IPS-18a (cell line): ENCODE measurements around the gene CACNA2D1.

Experiments used
- H3K27ac ChIP-seq: one replicate; pipeline ENCODE4 v1.5.1; 2013; ENCODE audit warnings: low read length
- H3K27me3 ChIP-seq: one replicate; pipeline ENCODE4 v1.6.1; 2013; ENCODE audit warnings: mild to moderate bottlenecking, low read length; ENCODE audit not compliant: control insufficient read depth, insufficient read depth
- H3K36me3 ChIP-seq: one replicate; pipeline ENCODE4 v1.6.1; 2013; ENCODE audit warnings: low read depth, low read length; ENCODE audit not compliant: control insufficient read depth
- H3K4me1 ChIP-seq: one replicate; pipeline ENCODE4 v1.6.1; 2013; ENCODE audit warnings: low read depth, low read length; ENCODE audit not compliant: control insufficient read depth
- H3K4me3 ChIP-seq: one replicate; pipeline ENCODE4 v1.5.1; 2013; ENCODE audit warnings: low read length
- H3K9ac ChIP-seq: one replicate; pipeline ENCODE4 v1.6.1; 2013; ENCODE audit warnings: mild to moderate bottlenecking, low read length, moderate library complexity
- H3K9me3 ChIP-seq: one replicate; pipeline ENCODE4 v1.6.1; 2013; ENCODE audit warnings: low read depth, low read length; ENCODE audit not compliant: control insufficient read depth

The CACNA2D1 gene

GRCh38 chr7:82410461-82410860 is 33.1 kb downstream of the CACNA2D1 start:
- Histone ChIP-seq H3K9me3 (no peaks in the 10 kb centered on the region), H3K9ac (no peak overlapping the region), H3K27ac (no peak overlapping the region), H3K36me3 (no peaks in the 10 kb centered on the region), H3K27me3 (no peaks in the 10 kb centered on the region), H3K4me1 (no peaks in the 10 kb centered on the region), H3K4me3 (no peak overlapping the region)

- H3K4me3 ChIP-seq = no peak overlapping the region
- H3K9me3 ChIP-seq = no peaks in the 10 kb centered on the region
- no peaks in the 10 kb centered on the region for H3K27me3 ChIP-seq
- no peaks in the 10 kb centered on the region for H3K4me1 ChIP-seq
- no peak overlapping the region for H3K9ac ChIP-seq
- no peaks in the 10 kb centered on the region for H3K36me3 ChIP-seq
- H3K27ac ChIP-seq = no peak overlapping the region
These were observed 36.6 kb downstream of the CACNA2D1 start for GRCh38 chr7:82406937-82407336.

GRCh38 chr7:82405301-82405700 is 38.3 kb downstream of the CACNA2D1 start:
- Histone ChIP-seq H3K27ac (no peak overlapping the region), H3K9me3 (no peaks in the 10 kb centered on the region), H3K9ac (no peak overlapping the region), H3K27me3 (no peaks in the 10 kb centered on the region), H3K36me3 (no peaks in the 10 kb centered on the region), H3K4me1 (no peaks in the 10 kb centered on the region), H3K4me3 (no peak overlapping the region)

DNA sequence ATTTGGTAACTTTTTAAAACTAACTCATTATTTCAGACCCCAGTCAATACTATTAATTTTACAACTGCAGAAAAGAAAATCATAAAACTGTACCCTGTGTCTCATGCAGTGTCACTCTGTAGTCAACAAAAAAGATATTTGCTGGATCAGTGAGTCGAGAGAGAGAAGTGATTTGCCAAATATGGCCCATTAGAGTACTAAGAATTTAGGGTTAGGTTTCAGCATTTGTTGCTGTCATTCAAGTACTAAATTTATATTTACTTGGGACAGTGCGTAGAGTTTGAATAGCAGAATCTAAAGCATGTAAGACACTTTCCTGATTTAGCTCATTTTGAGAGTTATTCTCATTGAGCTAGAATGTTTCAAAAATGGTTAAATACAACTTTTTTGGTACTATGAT is 38.9 kb downstream of the CACNA2D1 start:
- Histone ChIP-seq H3K4me3 (no peak overlapping the region), H3K27ac (no peak overlapping the region), H3K27me3 (no peaks in the 10 kb centered on the region), H3K9me3 (no peaks in the 10 kb centered on the region), H3K9ac (no peak overlapping the region), H3K4me1 (no peaks in the 10 kb centered on the region), H3K36me3 (no peaks in the 10 kb centered on the region)

- no peak overlapping the region for H3K27ac ChIP-seq
- no peaks in the 10 kb centered on the region for H3K9me3 ChIP-seq
- no peaks in the 10 kb centered on the region for H3K27me3 ChIP-seq
- H3K4me1 ChIP-seq = no peaks in the 10 kb centered on the region
- H3K9ac ChIP-seq = no peak overlapping the region
- no peaks in the 10 kb centered on the region for H3K36me3 ChIP-seq
- H3K4me3 ChIP-seq = no peak overlapping the region
These were observed 39.5 kb downstream of the CACNA2D1 start for GRCh38 chr7:82404094-82404493.

DNA sequence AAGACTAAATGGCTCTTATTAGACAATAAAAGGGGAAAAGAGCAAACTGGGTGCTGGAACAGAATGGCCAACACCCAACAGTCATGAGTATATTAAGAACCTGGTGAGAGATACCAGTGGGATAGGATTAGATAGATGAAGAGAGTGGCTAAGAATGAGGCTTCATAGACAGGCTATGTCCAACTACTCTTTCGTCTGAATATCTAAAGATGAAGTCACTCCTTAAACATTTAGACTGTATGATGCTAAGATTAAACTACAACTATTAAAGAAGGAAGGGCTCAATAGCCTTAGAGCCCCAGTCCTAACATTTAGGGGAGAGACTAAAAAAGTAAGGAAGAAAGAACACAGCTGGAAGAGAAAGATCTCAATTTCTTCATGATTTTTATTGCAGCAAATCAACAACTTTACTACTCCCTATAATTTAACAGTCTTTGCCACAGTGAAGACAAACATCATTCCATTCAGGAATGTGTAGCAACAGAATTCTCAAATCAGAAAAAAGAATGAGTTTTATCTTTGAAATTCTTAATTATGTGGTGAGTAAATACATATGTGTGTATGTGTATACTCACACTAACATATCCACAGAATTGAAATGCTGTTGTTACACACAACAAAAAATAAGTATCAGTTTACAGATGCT is 45.6 kb downstream of the CACNA2D1 start:
- Histone ChIP-seq H3K4me1 (no peaks in the 10 kb centered on the region), H3K27me3 (no peaks in the 10 kb centered on the region), H3K36me3 (no peaks in the 10 kb centered on the region), H3K9ac (no peak overlapping the region), H3K9me3 (no peaks in the 10 kb centered on the region), H3K4me3 (no peak overlapping the region), H3K27ac (no peak overlapping the region)

GRCh38 chr7:82396343-82396742 is 47.2 kb downstream of the CACNA2D1 start:
- Histone ChIP-seq H3K4me3 (no peak overlapping the region), H3K4me1 (no peaks in the 10 kb centered on the region), H3K36me3 (no peaks in the 10 kb centered on the region), H3K27ac (no peak overlapping the region), H3K9ac (no peak overlapping the region), H3K9me3 (no peaks in the 10 kb centered on the region), H3K27me3 (no peaks in the 10 kb centered on the region)

DNA sequence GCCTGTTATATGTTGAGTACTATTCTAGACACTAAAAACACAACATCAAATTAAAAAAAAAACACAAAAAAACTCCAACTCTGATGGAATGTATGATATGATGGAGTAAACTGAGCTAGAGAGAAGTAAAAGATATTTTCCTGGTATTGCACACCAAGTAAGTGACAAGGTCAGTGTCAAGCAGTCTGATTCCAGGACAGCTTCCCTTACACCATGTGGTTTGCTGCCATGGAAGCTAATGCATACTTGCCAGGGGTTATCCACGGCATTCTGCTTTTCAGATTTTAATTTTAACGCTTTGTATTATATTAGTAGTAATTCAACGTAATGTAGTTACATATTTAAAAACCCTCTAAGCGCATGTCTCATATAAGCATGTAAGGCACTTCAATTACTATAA is 48.4 kb downstream of the CACNA2D1 start:
- Histone ChIP-seq H3K36me3 (no peaks in the 10 kb centered on the region), H3K9me3 (no peaks in the 10 kb centered on the region), H3K27me3 (no peaks in the 10 kb centered on the region), H3K27ac (no peak overlapping the region), H3K4me3 (no peak overlapping the region), H3K9ac (no peak overlapping the region), H3K4me1 (peaks cover 3% of the 10 kb centered on the region)

DNA sequence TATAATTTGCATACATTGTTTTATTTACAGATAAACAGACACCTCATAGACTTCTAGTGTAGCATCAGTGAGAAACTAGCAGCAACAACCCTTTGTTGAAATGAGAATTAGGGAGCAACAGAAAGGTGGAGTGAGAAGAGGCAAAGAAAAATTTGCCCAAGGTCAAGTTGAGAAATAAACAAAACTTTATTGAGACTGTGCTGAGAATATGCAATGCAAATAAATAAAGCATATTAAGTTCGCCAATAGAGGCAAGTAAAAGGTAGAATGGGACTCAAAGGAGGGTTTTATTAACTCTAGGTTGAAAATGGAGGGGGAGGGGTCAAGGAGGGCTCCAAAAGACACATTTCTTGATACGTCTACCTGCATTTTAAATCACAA is 49.7 kb downstream of the CACNA2D1 start:
- Histone ChIP-seq H3K4me3 (no peak overlapping the region), H3K36me3 (no peaks in the 10 kb centered on the region), H3K9me3 (no peaks in the 10 kb centered on the region), H3K27ac (no peak overlapping the region), H3K9ac (no peak overlapping the region), H3K27me3 (no peaks in the 10 kb centered on the region), H3K4me1 (peaks cover 3% of the 10 kb centered on the region)

GRCh38 chr7:82393076-82393839 is 50.3 kb downstream of the CACNA2D1 start:
- no peak overlapping the region for H3K4me3 ChIP-seq
- H3K9me3 ChIP-seq = no peaks in the 10 kb centered on the region
- no peak overlapping the region for H3K27ac ChIP-seq
- H3K4me1 ChIP-seq = peaks cover 3% of the 10 kb centered on the region
- H3K9ac ChIP-seq = no peak overlapping the region
- no peaks in the 10 kb centered on the region for H3K36me3 ChIP-seq
- no peaks in the 10 kb centered on the region for H3K27me3 ChIP-seq

GRCh38 chr7:82390936-82391335 is 52.6 kb downstream of the CACNA2D1 start:
- Histone ChIP-seq H3K9ac (no peak overlapping the region), H3K27me3 (peaks cover 3% of the 10 kb centered on the region), H3K36me3 (no peaks in the 10 kb centered on the region), H3K4me1 (peaks cover 3% of the 10 kb centered on the region), H3K4me3 (no peak overlapping the region), H3K27ac (no peak overlapping the region), H3K9me3 (no peaks in the 10 kb centered on the region)

DNA sequence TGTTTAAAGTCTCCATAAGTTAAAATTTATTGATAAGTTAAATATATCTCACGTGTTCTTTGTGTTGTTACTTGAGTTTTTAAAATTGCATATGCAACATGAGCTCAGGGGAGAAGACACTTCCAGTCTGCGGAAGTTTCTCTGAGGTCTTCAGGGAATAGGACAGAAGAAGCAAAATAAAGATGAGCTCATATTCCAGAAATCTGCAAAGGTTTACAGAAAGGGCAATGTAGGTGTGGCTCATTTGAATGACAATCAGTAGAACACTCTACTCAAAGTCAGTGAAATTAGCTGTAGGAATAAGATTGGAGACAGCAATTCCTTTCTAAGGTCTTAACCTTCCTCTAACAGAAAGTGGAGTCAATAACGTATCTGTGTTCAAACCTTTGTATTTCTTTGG is 53.7 kb downstream of the CACNA2D1 start:
- H3K4me3 ChIP-seq = no peak overlapping the region
- H3K9ac ChIP-seq = no peak overlapping the region
- H3K36me3 ChIP-seq = no peaks in the 10 kb centered on the region
- no peaks in the 10 kb centered on the region for H3K9me3 ChIP-seq
- no peak overlapping the region for H3K27ac ChIP-seq
- peaks cover 3% of the 10 kb centered on the region for H3K4me1 ChIP-seq
- H3K27me3 ChIP-seq = peaks cover 9% of the 10 kb centered on the region
